ENCODE results near the gene R3HDM4.
"Not testable (repeated sequence)": the region's sequence is repeated elsewhere in the genome, so short reads cannot be mapped to it uniquely, and the experiment has no call there.

R3HDM4 gene

DNA sequence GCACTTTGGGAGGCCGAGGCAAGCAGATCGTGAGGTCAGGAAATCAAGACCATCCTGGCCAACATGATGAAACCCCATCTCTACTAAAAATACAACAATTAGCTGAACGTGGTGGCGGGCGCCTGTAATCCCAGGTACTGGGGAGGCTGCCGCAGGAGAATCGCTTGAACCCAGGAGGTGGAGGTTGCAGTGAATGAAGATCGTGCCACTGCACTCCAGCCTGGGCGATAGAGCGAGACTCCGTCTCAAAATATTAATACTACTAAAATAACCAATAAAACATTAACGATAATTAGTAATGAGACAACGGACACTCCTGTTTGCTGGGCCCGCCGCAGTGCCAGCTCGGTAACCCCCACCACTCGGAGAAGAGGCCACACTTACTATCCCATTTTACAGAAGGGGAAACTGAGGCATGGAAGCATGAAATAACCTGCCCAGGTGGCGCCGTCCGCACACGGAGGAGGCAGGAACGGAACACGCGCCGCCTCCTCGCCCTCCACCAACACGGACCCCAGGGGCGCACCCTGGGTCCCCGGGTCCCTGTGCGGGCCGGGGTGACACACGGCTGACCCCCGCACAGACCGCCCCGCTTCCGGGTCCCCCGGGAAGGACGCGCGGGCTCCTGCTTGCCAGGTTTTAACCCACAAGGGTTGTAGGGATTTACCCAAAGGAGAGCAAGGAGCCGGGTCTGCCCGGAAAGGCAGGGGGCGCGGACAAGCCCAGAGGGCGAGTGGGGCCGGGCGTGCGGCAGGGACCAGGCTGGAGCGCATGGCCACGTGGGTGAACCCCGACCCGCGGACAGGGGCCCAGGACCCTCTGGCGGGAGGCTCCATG, 1.6 kb downstream of the R3HDM4 start:
- no peak for DNase-seq

DNA sequence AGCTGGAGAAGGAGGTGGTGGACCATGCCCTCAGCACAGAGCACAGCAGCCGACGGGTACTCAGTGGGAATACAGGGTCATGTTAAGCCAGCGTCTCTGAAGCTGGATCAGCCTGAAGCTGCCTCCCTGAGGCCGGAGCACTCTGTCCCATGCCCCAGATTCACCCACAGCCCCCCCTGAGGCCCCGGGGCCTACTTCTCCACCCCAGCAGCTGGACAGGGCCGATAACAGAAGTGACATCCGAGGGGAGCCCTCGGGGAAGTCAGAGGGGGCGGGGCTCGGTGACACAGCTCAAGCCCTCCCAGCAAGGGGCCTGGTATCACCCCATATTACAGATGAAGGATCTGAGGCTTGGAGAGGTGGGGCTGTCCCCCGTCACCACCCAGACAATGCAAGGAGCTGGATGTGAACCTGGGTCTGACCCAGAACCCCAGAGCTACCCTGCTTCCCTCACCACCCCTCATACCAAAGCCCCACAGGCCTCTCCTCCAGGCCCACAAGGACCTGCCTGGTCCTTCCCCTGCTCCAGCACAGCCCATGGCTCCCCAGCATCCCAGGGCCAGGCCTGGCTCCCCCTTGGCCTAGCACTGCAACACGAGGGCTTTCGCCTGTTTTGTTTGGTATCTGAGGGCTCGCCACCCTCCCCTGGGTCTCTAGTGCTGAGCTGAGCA, 5.7 kb downstream of the R3HDM4 start:
- no peak for DNase-seq

- DNase-seq: no peak
Observed at GRCh38 chr19:906480-906879, 6.5 kb downstream of the R3HDM4 start.

GRCh38 chr19:904545-904944, 8.5 kb downstream of the R3HDM4 start:
- DNase-seq: no peak

GRCh38 chr19:903266-903797, 9.7 kb downstream of the R3HDM4 start:
- DNase-seq: no peak

DNA sequence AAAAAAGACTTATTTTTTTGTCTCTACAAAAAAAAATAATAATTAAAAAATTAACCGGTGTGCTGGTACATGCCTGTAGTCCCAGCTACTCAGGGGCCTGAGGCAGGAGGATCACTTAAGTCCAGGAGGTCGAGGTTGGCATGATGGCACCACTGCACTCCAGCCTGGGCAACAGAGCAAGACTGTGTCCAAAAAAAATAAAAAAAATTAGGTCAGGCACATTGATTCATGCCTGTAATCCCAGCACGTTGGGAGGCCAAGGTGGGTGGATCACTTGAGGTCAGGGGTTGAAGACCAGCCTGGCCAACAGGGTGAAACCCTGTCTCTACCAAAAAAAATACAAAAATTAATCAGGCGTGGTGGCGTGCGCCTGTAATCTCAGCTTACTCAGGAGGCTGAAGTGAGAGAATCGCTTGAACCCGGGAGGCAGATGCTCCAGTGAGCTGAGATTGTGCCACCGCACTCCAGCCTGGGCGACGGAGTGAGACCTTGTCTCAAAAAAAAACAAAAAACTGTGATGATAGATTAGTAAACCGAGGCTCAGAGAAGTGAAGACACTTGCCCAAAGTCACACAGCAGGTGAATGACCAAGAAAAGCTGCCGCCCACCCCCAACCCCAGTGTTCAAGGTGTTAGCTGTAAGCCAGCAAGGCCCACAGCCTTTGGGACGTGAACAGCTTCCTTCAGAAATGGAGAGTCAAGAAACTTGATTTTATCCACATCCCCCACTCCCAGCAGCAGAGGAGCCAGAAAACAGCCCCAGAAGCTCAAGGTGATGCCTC, 10.4 kb downstream of the R3HDM4 start:
- no peak for DNase-seq

DNA sequence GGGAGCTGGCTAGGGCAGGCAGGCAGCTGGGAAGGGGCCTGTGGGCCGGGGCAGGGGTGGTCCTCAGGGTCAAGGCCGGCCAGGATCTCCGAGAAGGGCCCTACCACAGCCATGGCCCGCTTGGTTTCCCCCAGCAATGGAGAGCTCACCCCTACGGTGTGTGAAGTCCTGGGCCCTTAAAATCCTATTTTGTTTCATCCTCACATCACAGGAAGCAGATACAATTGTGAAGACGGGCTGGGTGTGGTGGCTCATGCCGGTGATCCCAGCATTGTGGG, 11.0 kb downstream of the R3HDM4 start:
- DNase-seq: no peak

GRCh38 chr19:901216-902092, 11.6 kb downstream of the R3HDM4 start:
- DNase-seq: no peak

DNA sequence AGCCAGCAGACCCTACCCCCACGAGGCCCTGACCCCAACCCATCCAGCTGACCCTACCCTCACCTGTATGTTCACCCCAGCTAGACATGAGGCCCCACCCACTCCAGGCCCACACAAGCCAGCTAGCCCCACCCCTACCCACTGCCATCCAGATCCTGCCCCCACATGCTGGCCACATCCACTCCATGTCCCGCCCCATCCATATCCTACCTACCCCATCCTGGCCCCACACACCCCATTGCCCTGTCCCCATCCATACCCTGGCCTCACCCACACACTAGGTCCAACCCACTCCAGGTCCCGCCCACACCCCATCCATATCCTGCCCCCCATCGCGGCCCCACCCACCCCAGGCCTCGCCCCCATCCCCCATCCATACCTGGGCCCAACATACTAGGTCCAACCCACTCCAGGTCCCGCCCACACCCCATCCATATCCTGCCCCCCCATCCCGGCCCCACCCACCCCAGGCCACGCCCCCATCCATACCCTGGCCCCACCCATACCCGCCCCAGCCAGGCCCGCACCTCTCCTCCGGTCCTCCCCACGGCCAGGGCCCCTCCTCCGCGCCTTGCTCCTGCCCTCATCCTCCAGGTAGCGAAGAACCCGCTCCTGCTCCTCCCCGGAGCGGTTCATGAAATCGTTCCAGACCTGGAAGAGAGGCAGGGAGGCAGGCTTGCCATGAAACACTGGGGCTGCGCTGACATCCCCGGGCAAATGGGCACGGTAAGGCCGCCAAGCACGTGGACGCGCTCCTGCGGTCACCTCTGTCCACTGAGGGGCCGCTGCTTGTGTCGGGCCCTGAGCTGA, 12.5 kb downstream of the R3HDM4 start:
- DNase-seq: no peak

DNA sequence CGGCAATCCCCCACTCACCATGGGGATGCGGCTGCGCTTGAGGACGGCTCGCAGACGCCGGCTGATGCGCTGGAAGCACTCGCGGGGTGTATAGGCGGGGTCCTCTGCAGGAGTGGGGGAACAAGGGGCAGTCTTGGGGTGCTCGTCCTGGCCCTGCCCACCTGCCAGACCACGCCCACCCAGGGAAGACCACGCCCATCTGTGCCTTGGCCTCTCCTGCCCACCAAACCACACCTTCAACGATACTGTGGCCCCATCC, 13.0 kb downstream of the R3HDM4 start:
- DNase-seq: no peak

GRCh38 chr19:899336-900042, 13.5 kb downstream of the R3HDM4 start:
- no peak for DNase-seq

DNA sequence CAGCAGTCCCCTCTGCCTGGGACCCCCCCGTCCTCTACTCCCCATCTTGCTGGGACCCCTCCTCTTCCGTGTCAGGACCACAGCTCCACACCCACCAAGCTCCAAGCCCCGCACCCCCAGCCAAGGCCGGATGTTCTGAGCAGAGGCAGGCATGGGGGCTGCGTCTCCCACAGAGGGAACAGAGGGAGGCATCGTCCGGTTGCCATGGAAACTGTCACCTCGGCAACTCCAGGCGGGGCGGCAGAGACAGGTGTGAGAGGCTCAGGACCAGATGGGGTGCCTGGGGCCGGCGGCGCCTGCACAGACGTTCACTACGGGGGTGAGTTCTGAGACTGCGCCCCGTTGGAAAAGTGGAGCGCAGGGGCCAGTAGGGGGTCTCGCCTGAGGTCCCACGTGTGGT, 14.4 kb downstream of the R3HDM4 start:
- DNase-seq: no peak

- no peak for DNase-seq
Observed at GRCh38 chr19:897442-898039, 15.5 kb downstream of the R3HDM4 start.

DNA sequence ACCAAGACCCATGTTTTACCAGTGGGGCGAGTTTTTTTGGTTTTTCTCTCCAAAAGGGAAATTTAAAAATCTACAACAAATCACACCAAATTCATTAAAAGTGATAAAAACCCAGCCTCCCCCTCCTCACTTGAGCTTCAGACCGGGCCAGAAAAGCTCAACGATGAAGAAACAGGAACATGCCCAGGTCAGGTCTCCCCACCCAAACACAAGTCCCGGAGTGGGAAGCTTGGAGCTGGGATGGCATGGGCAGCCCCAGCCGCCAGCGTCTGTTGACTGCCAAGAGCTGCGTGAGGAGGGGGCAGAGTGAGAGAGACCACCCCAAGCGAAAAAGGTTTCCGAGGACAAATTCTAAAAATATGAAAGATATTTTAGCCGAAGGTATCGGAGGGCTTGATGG, 16.0 kb downstream of the R3HDM4 start:
- no peak for DNase-seq

- no peak for DNase-seq
Observed at GRCh38 chr19:896434-896833, 16.6 kb downstream of the R3HDM4 start.

- peak; percentile 84 for DNase-seq
Observed at GRCh38 chr19:892894-893689, 19.9 kb downstream of the R3HDM4 start, which contains the start of the genes MED16 and RNU6-9. TSS of gene MED16 (minus strand) at chr19:893187. CDS start at chr19:891131, 2,056 bp downstream. TSS of gene RNU6-9 (plus strand) at chr19:893484.

DNA sequence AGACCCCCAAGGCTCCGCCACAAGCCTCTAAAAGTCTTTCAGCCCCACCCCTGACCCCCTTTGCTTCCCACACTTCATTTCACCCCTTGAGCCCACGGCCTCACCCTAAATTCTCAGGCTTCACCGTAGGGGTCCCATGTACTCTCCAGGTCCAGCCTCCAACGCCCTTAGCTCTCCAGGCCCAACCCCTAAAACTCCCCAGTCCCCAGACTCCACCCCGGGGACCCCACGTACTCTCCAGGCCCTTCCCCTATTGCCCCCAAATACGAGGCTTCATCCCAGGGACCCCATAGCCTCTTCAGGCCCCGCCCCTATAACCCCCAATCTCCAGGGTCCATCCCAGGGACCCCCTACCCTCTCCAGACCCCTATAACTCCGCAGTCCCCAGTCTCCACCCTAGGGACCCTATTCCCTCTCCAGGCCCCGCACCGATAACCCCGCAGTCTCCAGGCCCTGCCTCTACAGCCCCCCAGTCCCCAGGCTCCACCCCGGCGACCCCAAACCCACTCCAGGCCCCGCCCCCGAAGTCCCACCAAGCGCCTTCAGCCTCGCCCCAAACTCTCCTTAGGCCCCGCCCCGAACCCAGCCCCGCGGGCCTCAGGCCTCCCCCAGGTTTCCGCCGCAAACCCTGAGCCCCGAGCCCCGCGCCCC, 20.7 kb downstream of the R3HDM4 start:
- DNase-seq: no peak

- DNase-seq: not testable (repeated sequence)
Observed at GRCh38 chr19:891421-892200, 21.4 kb downstream of the R3HDM4 start.

DNA sequence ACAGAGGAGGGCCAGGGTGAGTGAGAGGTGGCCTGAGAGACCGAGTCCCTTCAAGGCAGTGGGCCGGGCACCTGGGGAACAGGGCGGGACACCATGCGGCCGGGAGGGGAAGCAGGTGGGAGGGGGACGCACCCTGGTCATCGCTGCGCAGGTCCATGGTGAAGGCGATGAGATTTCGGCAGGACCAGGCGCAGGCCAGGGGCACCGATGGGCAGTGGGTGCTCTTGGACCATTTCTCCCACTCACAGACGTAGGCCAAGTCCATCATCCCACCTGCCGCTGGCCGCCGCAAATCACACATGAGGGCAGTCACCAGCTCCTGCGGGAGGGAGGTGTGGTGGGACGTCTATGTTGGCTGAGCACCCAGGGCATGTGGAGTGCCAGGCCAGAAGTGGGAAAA, 22.2 kb downstream of the R3HDM4 start:
- no peak for DNase-seq

Measured in activated T-cell treated with anti-CD3 and anti-CD28 coated beads for 4 hours (primary cell).